ENCODE measurements around the gene EWSR1.
A peak's percentile ranks its signal among the peaks of the same experiment; 100 is the strongest.

Gene EWSR1

DNA sequence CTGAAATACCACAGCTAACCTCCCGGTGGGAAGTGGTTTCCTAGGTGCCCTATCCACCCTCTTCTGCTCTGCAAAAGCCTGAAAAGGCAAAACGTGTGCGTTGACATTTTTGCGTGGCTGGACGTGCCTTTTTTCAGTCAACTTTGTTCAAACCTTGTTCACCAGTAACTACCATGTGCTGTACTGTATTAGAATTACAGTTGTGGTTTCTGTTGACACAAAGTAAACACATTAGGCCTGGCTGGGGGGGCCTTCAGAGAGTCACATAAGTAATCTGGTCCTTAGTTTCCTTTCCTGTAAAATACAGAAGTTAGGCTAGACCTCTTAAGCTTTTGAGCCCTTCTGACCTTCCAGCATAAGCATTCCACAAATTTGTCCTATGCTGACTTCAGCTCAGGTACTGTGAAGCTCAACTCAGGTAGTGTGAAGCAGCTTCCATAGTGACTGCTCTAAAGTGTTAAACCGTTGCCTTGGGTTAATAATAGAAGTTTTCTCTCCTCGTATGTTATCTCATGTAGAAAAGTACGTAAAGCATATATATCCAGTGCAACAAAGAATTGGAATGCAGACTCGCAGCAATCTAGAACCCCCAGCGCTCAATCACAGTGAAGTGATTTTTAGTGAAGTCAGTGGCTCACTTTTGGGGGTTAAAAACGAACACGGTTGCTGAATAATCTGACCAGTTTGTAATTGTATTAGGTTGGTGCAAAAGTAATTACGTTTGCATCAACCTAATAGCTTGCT, 1.8 kb downstream of the EWSR1 start:
- DNase-seq (ENCODE audit: low spot score), result no peak

DNA sequence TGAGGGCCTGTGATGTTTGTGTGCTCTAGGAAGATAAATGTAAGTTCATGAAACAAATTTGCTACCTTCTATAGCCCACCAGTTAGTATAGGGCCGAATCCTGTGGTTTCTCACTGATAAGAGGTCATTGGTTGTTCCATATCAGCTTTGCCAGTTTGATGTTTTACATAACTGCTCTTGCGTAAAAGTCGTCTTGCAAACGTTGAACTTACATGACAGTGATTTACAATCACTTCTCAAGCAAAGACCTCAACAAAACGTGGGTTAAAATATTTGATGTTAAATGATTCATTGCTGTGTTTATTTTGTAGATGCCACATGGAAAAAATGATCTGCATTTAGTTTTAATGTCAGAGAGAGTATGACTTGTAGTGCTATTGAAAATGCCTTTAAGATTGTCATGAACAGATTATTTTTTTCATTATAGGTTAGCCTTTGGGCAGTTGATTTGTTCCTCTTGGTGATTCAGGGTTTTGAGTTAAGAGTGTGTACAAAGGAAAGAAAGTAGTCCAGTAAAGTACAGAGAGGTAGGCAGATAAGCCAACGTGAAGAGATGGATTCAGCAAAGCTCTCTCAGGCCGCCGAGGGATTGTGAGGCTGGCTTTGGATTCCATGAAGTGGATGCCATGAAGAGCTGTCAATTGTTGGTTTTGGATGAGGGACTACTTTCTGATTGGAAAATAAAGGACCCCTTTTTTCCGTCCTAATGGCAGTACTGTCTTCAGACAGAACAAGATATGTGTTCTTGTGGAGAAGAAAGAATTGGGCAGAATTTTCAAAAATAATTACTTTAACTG, 2.6 kb downstream of the EWSR1 start:
- no peak for DNase-seq (ENCODE audit: low spot score)

DNA sequence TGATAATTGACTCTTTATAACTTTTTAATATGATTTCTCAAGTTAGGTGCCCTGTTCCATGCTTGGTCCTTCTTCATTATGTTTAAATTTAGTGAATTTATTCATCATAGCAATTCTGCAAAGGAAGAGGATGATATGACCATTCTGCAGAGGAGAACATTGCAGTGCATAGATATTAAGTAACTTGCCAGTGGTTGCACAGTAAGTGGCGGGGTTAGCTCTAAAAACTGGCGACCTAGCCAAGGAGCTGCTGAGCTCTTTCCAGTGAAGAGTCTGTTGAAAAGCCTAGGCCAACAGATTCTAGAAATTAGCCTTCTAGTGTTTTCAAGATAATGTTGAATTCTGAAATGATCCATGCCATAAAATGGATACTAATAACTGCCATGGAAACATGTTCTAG, 4.6 kb downstream of the EWSR1 start:
- no peak for DNase-seq (ENCODE audit: low spot score)

DNA sequence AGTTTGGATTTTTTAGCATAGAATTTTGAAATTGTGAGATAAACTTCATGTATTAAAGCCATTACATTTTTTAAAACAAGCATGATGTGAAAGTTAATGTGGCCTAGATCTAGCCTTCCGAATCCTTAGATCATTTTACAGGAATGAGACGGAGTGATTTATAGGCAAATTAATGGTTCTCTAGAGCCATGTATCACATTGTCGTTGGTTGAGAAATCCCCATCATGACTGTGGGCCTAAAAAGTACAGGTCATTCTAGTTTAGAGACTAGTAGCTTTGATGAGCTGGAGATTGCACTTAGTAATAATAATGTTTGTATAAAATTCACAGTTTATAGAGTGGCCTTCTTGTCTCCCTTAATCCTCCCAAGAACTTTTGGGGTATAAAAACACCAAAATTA, 7.1 kb downstream of the EWSR1 start:
- no peak for DNase-seq (ENCODE audit: low spot score)

DNA sequence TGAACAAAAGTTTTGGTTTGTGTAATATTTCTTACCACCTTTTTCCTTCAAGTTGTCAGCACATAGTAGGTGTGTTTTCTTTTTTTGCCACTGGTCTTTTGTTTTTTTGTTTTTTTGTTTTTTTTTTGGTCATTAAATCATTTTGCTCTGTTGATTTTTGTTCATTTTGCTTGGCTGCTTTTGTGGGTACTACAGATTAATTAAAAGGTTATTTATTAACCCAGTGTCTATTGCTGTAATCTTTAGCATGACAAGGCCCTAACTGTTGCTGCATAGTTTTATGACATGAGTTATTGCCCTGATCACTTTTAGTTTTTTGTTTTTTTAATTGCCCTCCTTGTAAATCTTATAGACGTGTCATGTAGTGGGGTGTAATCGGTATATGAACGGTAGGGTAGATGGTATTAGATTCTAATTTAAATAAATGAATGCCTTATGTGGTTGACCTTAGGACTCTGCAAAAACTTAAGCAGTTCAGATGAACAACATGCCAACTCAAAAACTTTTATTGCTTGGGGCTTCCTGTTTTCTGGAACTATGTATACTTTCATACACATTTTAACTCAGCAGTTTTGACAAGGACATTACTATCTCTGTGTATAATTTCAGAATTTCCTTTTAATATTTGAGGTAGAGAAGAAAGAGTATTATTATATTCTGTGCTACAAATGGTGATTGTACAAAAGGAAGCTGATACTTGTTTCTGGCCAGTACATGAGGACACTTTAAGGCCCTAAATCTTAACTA, 7.9 kb downstream of the EWSR1 start:
- DNase-seq (ENCODE audit: low spot score), result no peak

DNA sequence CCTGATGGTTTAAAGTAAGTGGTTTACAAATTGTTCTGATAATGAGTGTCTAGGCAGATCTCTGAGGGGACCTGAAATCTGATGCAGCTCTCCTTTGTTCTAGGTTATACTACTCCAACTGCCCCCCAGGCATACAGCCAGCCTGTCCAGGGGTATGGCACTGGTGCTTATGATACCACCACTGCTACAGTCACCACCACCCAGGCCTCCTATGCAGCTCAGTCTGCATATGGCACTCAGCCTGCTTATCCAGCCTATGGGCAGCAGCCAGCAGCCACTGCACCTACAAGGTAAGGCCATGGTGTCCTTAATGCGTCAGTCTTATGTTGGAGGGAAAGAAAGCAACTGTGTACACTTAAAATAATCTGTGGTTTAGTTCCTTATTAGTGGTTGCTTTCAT, 9.9 kb downstream of the EWSR1 start:
- no peak for DNase-seq (ENCODE audit: low spot score)

DNA sequence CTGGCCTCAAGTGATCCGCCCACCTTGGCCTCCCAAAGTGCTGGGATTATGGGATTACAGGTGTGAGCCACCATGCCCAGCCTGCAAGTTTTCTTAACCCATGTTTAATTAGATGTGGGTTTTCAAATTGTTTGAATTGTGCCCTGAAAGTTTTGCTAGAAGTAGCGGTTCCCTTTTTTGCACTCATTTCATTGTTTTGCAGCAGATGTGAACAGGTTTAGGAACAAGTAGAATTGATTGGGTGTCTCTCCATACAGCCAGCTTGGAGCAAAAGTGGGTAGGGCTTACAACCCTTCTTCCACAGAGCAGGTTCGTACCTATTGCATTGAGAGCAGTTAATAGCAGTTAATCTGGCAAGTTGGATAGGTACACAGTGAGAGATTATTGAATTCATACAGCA, 16.1 kb downstream of the EWSR1 start:
- DNase-seq (ENCODE audit: low spot score), result no peak

DNA sequence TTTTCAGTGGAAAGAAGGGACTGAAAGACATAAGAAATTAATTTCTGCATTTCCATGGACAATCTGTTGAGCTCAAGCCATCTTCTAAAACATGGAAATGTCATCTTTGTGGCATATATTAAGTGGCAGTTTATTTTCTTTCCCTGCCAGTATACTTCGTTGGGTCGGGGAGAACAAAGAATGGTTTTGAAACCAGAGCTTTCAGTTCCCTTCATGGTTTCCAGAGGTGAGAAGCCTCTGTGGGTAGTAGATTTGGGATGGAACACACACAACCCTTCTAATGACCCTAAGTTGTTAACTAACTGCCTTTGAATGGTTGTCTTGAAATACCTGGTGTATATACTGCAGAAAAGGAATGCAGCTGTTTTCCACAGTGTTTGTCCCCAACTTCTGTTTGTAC, 20.8 kb downstream of the EWSR1 start:
- DNase-seq (ENCODE audit: low spot score), result no peak

DNA sequence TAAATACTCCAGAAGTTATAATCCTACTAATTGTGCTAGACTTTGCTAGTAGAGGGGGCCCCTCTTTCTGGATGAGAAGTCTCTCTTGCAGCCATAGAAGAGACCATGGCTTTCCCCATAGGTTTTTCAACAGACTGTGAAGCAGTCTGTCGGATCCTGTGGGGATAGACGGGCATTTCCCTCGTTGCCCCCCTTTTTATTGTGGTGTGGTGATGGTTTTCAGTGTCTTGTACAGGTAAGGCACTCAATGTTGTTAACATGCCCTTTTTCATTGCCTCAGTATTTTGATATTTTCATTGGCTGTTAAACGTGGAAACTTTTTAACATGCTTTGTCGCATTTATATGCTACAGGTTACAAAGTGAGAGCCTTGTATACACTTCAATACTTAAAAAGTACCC, 22.0 kb downstream of the EWSR1 start:
- DNase-seq (ENCODE audit: low spot score), result no peak

DNA sequence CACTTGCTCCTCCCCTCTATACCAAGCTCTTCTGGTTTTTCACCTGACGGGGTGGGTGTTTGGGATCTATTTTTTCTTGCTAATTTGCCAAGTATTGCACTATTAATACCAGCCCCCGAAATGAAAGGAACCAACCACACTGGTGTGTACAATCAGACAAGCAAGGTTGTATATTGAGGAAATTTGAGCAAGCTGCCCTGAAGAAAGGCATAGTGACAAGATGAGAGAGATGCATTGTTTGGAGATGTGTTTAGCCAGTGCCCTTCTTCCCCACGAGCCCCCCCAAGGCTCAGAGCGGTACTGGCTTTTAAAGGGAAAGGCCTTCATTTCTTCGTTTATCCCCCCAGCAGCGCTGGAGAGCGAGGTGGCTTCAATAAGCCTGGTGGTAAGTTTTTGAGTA, 23.1 kb downstream of the EWSR1 start:
- no peak for DNase-seq (ENCODE audit: low spot score)

DNA sequence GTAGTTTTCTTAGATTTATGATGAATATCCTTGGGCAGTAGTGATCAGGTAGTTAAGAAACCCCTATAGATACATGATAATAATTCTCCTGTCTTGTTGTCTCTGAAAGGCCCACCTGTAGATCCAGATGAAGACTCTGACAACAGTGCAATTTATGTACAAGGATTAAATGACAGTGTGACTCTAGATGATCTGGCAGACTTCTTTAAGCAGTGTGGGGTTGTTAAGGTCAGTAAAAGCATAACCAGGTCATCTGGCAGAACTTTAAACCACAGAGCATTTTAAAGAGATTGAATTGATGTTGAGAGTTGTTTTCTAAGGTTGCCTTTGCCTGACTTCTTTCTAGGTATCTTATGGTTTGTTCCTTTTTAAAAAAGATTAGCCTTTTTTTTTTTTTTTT, 24.3 kb downstream of the EWSR1 start:
- no peak for DNase-seq (ENCODE audit: low spot score)

DNA sequence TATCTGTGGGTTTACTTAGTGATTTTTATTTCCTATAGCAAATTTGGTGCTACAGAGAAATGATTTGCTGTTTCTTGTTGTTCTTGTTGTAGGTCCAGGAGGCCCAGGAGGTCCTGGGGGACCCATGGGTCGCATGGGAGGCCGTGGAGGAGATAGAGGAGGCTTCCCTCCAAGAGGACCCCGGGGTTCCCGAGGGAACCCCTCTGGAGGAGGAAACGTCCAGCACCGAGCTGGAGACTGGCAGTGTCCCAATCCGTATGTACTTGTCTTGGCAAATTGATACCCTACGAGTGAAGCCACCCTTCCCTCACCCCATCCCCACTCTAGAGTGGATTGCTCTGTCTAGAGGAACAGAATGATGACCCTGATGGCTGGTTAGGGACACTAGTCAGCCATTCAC, 30.6 kb downstream of the EWSR1 start:
- DNase-seq (ENCODE audit: low spot score), result no peak

DNA sequence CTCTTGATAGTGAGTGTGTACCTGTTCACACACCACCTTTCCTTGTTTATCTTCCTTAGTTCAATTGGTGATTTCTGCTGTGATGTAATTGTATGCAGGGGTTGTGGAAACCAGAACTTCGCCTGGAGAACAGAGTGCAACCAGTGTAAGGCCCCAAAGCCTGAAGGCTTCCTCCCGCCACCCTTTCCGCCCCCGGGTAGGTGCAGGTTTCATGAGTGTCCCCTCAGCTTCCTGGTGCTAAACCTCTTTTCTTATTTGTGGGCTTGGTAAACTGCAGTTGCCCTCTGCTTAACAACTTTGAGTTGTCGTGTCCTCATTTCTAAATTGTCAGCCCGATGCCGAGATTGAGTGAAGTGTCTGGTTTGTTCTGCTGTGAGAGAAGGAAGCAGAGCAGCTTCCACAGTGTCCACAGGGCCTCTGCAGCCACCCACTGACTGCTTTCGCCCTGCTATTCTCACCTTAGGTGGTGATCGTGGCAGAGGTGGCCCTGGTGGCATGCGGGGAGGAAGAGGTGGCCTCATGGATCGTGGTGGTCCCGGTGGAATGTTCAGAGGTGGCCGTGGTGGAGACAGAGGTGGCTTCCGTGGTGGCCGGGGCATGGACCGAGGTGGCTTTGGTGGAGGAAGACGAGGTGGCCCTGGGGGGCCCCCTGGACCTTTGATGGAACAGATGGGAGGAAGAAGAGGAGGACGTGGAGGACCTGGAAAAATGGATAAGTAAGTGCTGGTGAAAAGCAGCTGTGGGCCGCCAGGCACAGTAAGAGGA, 31.2 kb downstream of the EWSR1 start:
- DNase-seq (ENCODE audit: low spot score), result no peak

DNA sequence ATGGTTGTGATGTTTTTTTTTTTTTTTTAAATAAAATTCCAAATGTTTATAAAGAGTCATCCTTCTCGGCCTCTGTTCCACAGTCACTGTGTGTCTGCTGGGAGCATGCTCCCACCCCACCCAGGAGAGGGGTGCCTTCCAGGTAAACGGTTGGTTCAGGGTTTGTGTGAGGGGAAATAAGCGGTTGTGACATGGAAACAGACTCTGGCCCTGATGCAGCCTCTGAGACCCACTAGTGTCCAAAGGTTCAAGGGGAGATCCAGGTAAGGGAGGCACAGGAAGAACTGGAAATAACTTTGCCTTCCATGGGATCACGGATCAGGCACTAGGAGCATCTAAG, 32.4 kb downstream of the EWSR1 start:
- DNase-seq (ENCODE audit: low spot score), result no peak

DNA sequence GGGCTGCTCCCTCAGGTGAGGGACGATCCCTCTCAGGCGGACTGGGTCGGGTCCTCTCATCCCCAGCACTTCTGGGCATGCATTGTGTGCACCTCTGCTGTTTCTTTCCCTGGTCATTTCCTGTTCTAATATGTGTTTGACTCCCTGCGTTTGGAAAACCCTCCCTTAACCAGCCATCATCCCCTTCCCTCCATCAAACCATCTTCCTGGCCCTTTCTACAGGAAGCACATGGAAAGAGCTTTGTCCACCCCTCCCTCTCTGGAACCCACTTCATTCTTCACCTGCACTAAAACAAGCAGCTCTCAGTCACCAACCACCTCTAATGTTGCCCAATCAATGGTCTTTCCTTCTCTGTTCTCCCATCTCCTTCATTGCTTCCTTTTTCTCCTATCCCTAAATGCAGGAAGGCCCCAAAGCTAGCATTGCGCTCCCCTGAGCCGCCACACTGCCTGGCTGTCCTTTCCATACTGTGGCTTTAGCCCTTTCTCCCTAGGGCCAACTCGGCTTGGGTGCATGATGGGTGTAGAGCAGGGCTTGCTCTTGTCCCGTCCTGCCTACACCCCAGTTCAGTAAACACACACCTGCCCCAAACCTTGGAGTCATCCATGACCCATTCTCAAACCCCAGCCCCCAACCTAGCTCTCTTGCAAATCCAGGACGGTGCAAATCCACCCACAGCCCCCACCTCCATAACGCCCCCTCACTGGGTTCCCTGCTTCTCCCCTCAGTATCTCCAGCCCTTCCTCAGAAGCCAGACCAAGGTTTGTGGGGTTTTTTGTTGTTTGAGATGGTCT, 32.9 kb downstream of the EWSR1 start:
- no peak for DNase-seq (ENCODE audit: low spot score)

DNA sequence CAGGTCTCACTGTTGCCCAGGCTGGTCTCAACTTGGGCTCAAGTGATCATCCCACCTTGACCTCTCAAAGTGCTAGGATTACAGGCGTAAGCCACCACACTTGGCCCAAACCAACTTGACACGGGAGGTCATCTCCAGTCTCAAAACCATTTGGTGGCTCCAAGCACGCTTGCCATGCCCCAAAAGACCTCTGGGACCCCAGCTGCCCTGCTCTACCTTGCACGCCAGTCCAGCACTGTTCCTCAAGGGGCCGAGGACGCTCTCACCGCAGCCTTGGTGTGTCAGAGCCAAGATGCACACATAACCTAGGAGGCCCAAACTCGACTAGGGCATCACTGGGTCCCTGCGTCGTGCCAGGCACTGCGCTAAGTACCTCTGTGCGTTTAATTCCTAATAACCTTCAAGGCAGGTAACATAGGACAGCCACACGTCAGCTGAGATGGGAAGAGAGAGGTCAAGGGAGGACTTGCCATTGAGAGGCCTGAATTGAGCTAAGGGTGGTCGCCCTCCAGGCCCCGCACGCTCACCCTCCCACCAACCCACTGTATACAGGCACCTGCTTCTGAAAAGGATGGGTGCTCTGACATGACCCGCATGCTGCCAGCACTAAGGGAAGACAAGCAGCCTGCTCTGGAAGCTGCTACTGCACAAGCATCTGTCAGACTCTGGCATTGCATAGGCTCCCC, 33.8 kb downstream of the EWSR1 start:
- DNase-seq (ENCODE audit: low spot score), result no peak

DNA sequence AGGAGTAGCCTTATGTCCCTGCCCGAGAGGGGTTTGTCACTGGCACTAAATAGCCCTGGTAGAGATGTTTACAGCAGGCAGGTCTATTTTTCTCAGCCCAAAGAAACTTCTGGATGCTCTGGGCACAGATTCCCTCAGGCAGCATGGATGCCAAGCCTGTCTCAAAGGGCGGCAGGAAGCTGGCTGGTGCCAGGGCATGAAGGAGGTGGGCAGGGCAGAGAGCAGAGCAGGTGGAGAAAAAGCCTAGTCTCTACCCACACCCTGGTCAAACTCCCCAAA, 34.3 kb downstream of the EWSR1 start:
- no peak for DNase-seq (ENCODE audit: low spot score)

DNA sequence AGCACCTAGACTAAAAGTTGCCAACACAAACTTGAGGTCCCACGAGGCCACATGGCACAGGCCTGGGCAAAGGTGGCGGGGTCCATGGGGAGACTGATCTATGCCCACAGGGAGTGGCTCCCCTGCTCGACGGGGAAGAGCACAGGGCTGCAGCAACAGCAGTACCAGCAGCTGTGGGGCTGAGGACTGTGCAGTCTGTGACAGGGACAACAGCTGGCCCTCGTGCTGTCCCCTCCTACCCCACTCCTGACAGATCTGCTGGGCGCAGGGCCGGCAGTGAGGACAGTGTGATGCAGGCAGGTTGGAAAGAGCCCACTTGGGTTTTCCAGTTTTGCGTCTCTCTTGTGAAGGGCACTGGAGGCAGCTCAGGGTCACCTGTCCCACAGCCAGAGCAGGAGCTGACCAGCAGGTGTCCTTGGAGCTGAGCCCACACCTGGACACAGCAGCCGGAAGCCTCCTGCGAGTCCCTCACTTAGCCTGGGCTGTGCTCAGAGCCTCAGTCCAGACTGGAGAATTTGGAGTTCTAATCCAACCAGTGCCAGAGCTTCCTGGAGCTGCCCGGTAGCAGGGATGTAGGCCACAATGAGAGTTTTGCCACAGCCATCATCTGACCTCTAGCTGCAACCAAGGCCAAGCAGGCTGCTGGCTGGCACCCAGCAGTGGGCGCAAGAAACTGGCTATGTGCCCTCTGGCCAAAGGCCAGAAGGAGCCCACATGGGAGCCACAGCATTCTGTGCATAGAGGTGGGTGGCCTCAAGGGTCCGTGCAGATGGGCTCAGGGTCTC, 34.8 kb downstream of the EWSR1 start:
- no peak for DNase-seq (ENCODE audit: low spot score)

DNA sequence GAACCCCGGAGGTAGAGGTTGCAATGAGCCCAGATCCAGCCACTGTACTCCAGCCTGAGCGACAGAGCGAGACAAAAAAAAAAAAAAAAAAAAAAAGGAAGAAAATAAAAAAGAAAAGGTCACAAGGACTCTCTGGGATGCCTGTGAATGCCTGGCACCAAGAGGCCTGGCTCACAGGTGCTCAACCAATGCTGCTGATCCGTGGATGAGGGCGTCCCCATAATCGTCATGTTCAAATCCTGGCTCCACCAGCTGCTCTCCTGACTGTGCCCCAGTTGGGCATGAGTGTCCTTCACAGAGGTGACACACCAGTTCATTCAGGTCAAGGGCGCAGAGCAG, 37.7 kb downstream of the EWSR1 start:
- no peak for DNase-seq (ENCODE audit: low spot score)

DNA sequence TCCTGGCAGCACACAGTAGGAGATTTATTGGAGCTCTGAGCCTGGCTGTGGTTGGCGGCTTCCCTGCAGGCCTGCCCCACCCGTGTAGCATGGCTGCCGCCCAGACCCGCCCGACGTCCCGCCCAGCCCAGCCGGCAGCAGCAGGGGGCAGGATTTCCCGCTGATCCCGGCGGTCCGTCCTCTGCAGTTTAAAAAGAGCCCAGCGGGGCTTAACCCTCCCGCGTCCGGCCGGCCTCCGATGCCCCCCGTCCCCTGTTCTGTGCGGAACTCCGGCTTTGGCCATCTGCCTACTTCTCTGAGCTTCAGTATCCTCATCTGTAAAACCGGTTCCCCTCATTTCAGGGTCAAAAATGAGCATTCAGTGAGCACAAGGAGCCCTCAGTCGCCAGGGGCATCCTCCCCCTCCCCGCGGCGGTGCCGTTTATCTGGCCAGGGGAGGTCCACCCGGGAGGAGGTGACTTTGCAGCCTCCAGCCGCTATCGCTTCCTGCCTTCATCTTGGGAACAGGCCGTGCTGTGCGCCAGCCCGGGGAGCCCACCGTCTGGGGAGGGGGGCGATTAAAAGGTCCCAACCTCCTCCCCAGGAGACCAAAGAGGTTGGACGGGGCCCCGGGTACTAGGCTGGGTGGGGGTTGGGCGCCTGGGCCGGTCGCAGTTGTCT, 38.2 kb downstream of the EWSR1 start, which contains the start of gene GAS2L1:
Gene GAS2L1, plus strand, starts transcription at position 476 of the 660 bp plus-strand sequence. CDS start 1,456 bp downstream, outside the sequence.
- peak; percentile 77 for DNase-seq (ENCODE audit: low spot score)
